ENCODE measurements around the gene SERPINB6. TPM values are rescaled to one million over a fixed set of nuclear protein-coding genes. Genes with fewer than 3 reads are reported as not detected.

Gene SERPINB6
- total RNA-seq, 1 experiment from 2014 or later, result 34.8 TPM

DNA sequence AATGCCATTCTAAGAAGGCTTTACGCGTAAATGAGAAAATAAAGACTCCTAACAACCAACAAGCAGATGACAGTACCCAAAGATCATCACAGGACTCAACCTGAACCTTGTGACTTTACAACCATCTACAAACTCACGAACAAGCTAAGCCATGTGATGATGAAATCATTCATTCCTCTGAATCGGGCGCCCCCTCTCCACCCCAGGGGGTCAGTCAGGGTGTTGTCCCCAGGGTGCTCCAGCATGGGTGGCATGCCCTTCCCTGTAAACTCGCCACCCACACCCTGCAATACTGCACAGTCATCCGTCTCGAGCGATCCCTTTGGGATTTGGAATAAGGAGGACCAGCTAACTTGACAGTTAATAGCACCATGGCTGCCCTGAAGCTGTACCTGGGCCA is 12.6 kb downstream of the SERPINB6 start:
- ChIA-PET CTCF (interaction anchor here (0.6 kb wide), 1 partner anchor 207 kb away, joined by 4 read pairs; no protein-coding TSS in a partner anchor), POLR2A (ENCODE audit: low non-redundant PET) (interaction anchor here (0.6 kb wide), 1 partner anchor 88 kb away, joined by 3 read pairs; no protein-coding TSS in a partner anchor)
- intact Hi-C loops (cut with micrococcal nuclease; ENCODE audit: unreplicated experiment), result no loop called here
- no peak overlapping the region for H3K27ac ChIP-seq (ENCODE audit: low read depth, low read length, poor library complexity, severe bottlenecking)
- DNase-seq (ENCODE audit: low spot score), result no peak
- no peaks in the 10 kb centered on the region for H3K4me1 ChIP-seq (ENCODE audit: insufficient read depth, low read length, poor library complexity, severe bottlenecking)
- no peaks in the 10 kb centered on the region for H3K27me3 ChIP-seq (replicated peaks; ENCODE audit: insufficient read depth, low read depth, low read length, poor library complexity)
- H3K36me3 ChIP-seq (ENCODE audit: insufficient read depth, low read length, poor library complexity, severe bottlenecking), result no peaks in the 10 kb centered on the region
- no peaks in the 10 kb centered on the region for H3K9me3 ChIP-seq (ENCODE audit: low read depth, low read length, poor library complexity, severe bottlenecking)
- H3K4me3 ChIP-seq (ENCODE audit: low read depth, low read length, poor library complexity, severe bottlenecking), result no peak overlapping the region
- TF ChIP-seq, protein P1, sequence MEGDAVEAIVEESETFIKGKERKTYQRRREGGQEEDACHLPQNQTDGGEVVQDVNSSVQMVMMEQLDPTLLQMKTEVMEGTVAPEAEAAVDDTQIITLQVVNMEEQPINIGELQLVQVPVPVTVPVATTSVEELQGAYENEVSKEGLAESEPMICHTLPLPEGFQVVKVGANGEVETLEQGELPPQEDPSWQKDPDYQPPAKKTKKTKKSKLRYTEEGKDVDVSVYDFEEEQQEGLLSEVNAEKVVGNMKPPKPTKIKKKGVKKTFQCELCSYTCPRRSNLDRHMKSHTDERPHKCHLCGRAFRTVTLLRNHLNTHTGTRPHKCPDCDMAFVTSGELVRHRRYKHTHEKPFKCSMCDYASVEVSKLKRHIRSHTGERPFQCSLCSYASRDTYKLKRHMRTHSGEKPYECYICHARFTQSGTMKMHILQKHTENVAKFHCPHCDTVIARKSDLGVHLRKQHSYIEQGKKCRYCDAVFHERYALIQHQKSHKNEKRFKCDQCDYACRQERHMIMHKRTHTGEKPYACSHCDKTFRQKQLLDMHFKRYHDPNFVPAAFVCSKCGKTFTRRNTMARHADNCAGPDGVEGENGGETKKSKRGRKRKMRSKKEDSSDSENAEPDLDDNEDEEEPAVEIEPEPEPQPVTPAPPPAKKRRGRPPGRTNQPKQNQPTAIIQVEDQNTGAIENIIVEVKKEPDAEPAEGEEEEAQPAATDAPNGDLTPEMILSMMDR (conservative IDR thresholded peaks at IDR 0.05; ENCODE audit: low read depth, low read length), result no peak
- TF ChIP-seq EZH2 (IDR thresholded peaks at IDR 0.05; ENCODE audit: borderline replicate concordance, low read depth, low read length, poor library complexity, severe bottlenecking), result no peak
- BruUV-seq (replicated peaks), result no TSS peak

DNA sequence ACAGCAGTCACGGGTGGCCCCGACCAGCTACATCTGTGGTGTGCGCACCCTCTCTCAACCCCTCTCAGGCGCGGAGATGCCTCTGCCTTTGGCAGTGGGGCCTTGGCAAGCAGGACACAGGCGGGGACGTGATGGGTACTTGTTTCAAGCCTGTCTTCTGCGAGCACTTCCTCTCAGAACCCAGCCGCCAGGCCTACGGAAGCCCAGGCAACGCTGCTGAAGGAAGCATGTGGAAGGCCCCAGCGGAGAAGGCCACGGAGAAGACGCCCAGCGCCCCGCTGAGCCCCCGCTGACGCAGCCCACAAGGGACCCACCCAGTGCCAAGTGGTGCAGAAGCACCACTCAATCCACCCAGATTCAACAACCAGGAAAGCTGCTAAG is 13.0 kb downstream of the SERPINB6 start:
- no TSS peak for BruUV-seq (replicated peaks)
- TF ChIP-seq, protein P1 (conservative IDR thresholded peaks at IDR 0.05; ENCODE audit: low read depth, low read length), result no peak
- TF ChIP-seq EZH2 (IDR thresholded peaks at IDR 0.05; ENCODE audit: borderline replicate concordance, low read depth, low read length, poor library complexity, severe bottlenecking), result no peak
- Histone ChIP-seq H3K9me3 (ENCODE audit: low read depth, low read length, poor library complexity, severe bottlenecking) (no peaks in the 10 kb centered on the region), H3K4me1 (ENCODE audit: insufficient read depth, low read length, poor library complexity, severe bottlenecking) (no peaks in the 10 kb centered on the region), H3K4me3 (ENCODE audit: low read depth, low read length, poor library complexity, severe bottlenecking) (no peak overlapping the region), H3K36me3 (ENCODE audit: insufficient read depth, low read length, poor library complexity, severe bottlenecking) (no peaks in the 10 kb centered on the region), H3K27ac (ENCODE audit: low read depth, low read length, poor library complexity, severe bottlenecking) (no peak overlapping the region), H3K27me3 (replicated peaks; ENCODE audit: insufficient read depth, low read depth, low read length, poor library complexity) (no peaks in the 10 kb centered on the region)
- ChIA-PET POLR2A (ENCODE audit: low non-redundant PET) (interaction anchor here (0.6 kb wide), 1 partner anchor 87 kb away, joined by 3 read pairs; no protein-coding TSS in a partner anchor), CTCF (interaction anchor here (0.6 kb wide), 1 partner anchor 207 kb away, joined by 4 read pairs; no protein-coding TSS in a partner anchor)
- no peak for DNase-seq (ENCODE audit: low spot score)
- intact Hi-C loops (cut with micrococcal nuclease; ENCODE audit: unreplicated experiment), result no loop called here

DNA sequence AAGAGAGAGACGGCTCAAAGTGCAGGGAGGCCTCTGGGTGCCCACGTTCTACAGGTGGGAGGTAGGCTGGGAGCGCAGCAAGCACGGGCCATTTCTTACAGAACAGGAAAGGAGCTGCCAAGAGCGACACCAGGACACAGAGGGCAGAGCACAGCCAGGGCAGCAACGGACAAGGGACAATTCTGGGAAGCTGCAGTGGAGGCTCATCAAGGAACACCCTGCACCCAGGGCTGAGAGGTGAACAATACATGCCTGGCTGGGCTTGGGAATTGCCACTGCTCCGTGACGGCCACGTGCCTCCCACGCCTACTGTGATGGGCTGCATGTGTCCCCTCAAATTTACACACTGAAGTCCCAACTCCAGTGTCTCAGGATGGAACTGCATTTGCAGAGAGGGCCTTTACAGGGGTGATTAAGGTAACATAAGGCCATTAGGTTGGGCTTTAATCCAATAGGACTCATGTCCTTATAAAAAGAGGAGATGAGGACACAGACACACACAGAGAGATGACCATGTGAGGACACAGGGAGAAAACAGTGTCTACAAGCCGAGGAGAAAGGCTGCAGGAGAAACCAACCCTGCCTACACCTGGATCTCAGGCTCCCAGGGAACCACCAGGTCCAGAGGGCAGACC is 13.6 kb downstream of the SERPINB6 start:
- Histone ChIP-seq H3K4me3 (ENCODE audit: low read depth, low read length, poor library complexity, severe bottlenecking) (no peak overlapping the region), H3K4me1 (ENCODE audit: insufficient read depth, low read length, poor library complexity, severe bottlenecking) (peaks cover 3% of the 10 kb centered on the region), H3K27ac (ENCODE audit: low read depth, low read length, poor library complexity, severe bottlenecking) (no peak overlapping the region), H3K9me3 (ENCODE audit: low read depth, low read length, poor library complexity, severe bottlenecking) (no peaks in the 10 kb centered on the region), H3K27me3 (replicated peaks; ENCODE audit: insufficient read depth, low read depth, low read length, poor library complexity) (no peaks in the 10 kb centered on the region), H3K36me3 (ENCODE audit: insufficient read depth, low read length, poor library complexity, severe bottlenecking) (no peaks in the 10 kb centered on the region)
- intact Hi-C loops (cut with micrococcal nuclease; ENCODE audit: unreplicated experiment), result no loop called here
- no peak for DNase-seq (ENCODE audit: low spot score)
- ChIA-PET POLR2A (ENCODE audit: low non-redundant PET) (interaction anchor here (0.6 kb wide), 1 partner anchor 87 kb away, joined by 3 read pairs; no protein-coding TSS in a partner anchor), CTCF (interaction anchor here (0.6 kb wide), 1 partner anchor 125 kb away, joined by 4 read pairs; no protein-coding TSS in a partner anchor)
- TF ChIP-seq, protein P1 (conservative IDR thresholded peaks at IDR 0.05; ENCODE audit: low read depth, low read length), result no peak
- TF ChIP-seq EZH2 (IDR thresholded peaks at IDR 0.05; ENCODE audit: borderline replicate concordance, low read depth, low read length, poor library complexity, severe bottlenecking), result no peak
- no TSS peak for BruUV-seq (replicated peaks)

Measured in A673 (cell line).